Stimulated activated effector memory CD8-positive, alpha-beta T cell treated with anti-CD3 and anti-CD28 coated beads, Interleukin-12 subunit alpha, Interleukin-12 subunit beta, amount 100 ng/mL, for 72 hours (primary cell): ENCODE results near the gene KIF3A.

Source experiments
- ATAC-seq: fragments of 150-1000 bp; cut with Tn5 transposase; 2 replicates; pipeline ENCODE4 v1.10.0; 2021
- DNase-seq, 2 donors: peaks; one replicate each; pipeline ENCODE4 v3.0.0; 2021 to 2022; ENCODE audit warnings: low spot score in 2 of 2
- H3K27ac Mint-ChIP-seq: one replicate; pipeline ENCODE4 v1.8.0; 2022; ENCODE audit warnings: mild to moderate bottlenecking, mixed read lengths
- H3K36me3 Mint-ChIP-seq: one replicate; pipeline ENCODE4 v1.8.0; 2022; ENCODE audit warnings: mild to moderate bottlenecking, mixed read lengths
- H3K4me1 Mint-ChIP-seq: one replicate; pipeline ENCODE4 v1.8.0; 2022; ENCODE audit warnings: mixed read lengths
- H3K4me3 Mint-ChIP-seq: one replicate; pipeline ENCODE4 v1.8.0; 2022; ENCODE audit warnings: mild to moderate bottlenecking, mixed read lengths
- H3K9me3 Mint-ChIP-seq: one replicate; pipeline ENCODE4 v1.8.0; 2022; ENCODE audit warnings: mixed read lengths

The KIF3A gene

GRCh38 chr5:132686193-132686592 is 51.2 kb downstream of the KIF3A start:
- Mint-ChIP-seq H3K4me3 (no peak overlapping the region), H3K9me3 (no peaks in the 10 kb centered on the region), H3K4me1 (peaks cover 23% of the 10 kb centered on the region), H3K36me3 (no peaks in the 10 kb centered on the region), H3K27ac (no peak overlapping the region)
- no peak for DNase-seq
- no peak for ATAC-seq

- ATAC-seq, result no peak
- no peak for DNase-seq
- Mint-ChIP-seq H3K9me3 (no peaks in the 10 kb centered on the region), H3K27ac (no peak overlapping the region), H3K36me3 (no peaks in the 10 kb centered on the region), H3K4me3 (no peak overlapping the region), H3K4me1 (peaks cover 23% of the 10 kb centered on the region)
Observed at GRCh38 chr5:132684922-132685720, 52.2 kb downstream of the KIF3A start.

- Mint-ChIP-seq H3K9me3 (no peaks in the 10 kb centered on the region), H3K27ac (no peak overlapping the region), H3K4me1 (peaks cover 23% of the 10 kb centered on the region), H3K4me3 (no peak overlapping the region), H3K36me3 (no peaks in the 10 kb centered on the region)
- ATAC-seq (no peak), DNase-seq (no peak)
Observed at GRCh38 chr5:132684491-132684890, 52.9 kb downstream of the KIF3A start.

GRCh38 chr5:132681983-132682382 is 55.4 kb downstream of the KIF3A start:
- no peak overlapping the region for H3K27ac Mint-ChIP-seq
- DNase-seq (no peak), ATAC-seq (no peak)
- peaks cover 8% of the 10 kb centered on the region for H3K4me1 Mint-ChIP-seq
- H3K9me3 Mint-ChIP-seq, result no peaks in the 10 kb centered on the region
- no peaks in the 10 kb centered on the region for H3K36me3 Mint-ChIP-seq
- no peak overlapping the region for H3K4me3 Mint-ChIP-seq

GRCh38 chr5:132681476-132681831 is 55.9 kb downstream of the KIF3A start:
- H3K4me1 Mint-ChIP-seq, result peaks cover 8% of the 10 kb centered on the region
- H3K4me3 Mint-ChIP-seq, result no peak overlapping the region
- ATAC-seq (no peak), DNase-seq (no peak)
- no peaks in the 10 kb centered on the region for H3K9me3 Mint-ChIP-seq
- no peak overlapping the region for H3K27ac Mint-ChIP-seq
- no peaks in the 10 kb centered on the region for H3K36me3 Mint-ChIP-seq

GRCh38 chr5:132680780-132681475 is 56.4 kb downstream of the KIF3A start:
- no peak for ATAC-seq
- Mint-ChIP-seq H3K36me3 (no peaks in the 10 kb centered on the region), H3K4me3 (no peak overlapping the region), H3K4me1 (peaks cover 14% of the 10 kb centered on the region), H3K9me3 (no peaks in the 10 kb centered on the region), H3K27ac (no peak overlapping the region)
- DNase-seq, result no peak

- Mint-ChIP-seq H3K9me3 (no peaks in the 10 kb centered on the region), H3K36me3 (no peaks in the 10 kb centered on the region), H3K4me1 (peaks cover 19% of the 10 kb centered on the region), H3K4me3 (no peak overlapping the region), H3K27ac (no peak overlapping the region)
- ATAC-seq (no peak), DNase-seq (no peak)
Observed at GRCh38 chr5:132679717-132680380, 57.5 kb downstream of the KIF3A start.

- Mint-ChIP-seq H3K36me3 (no peaks in the 10 kb centered on the region), H3K9me3 (no peaks in the 10 kb centered on the region), H3K27ac (no peak overlapping the region), H3K4me1 (peaks cover 23% of the 10 kb centered on the region), H3K4me3 (no peak overlapping the region)
- ATAC-seq, result no peak
- DNase-seq, result no peak
Observed at GRCh38 chr5:132679166-132679565, 58.2 kb downstream of the KIF3A start.

- ATAC-seq, result no peak
- Mint-ChIP-seq H3K4me3 (no peak overlapping the region), H3K27ac (no peak overlapping the region), H3K36me3 (no peaks in the 10 kb centered on the region), H3K9me3 (no peaks in the 10 kb centered on the region), H3K4me1 (peaks cover 27% of the 10 kb centered on the region)
- DNase-seq, result no peak
Observed at GRCh38 chr5:132678735-132679134, 58.6 kb downstream of the KIF3A start.

- Mint-ChIP-seq H3K4me3 (no peak overlapping the region), H3K9me3 (no peaks in the 10 kb centered on the region), H3K36me3 (no peaks in the 10 kb centered on the region), H3K4me1 (peaks cover 33% of the 10 kb centered on the region), H3K27ac (no peak overlapping the region)
- no peak for ATAC-seq
- DNase-seq, result no peak
Observed at GRCh38 chr5:132677682-132678400, 59.5 kb downstream of the KIF3A start.

GRCh38 chr5:132677191-132677590 is 60.2 kb downstream of the KIF3A start:
- no peak for ATAC-seq
- Mint-ChIP-seq H3K36me3 (no peaks in the 10 kb centered on the region), H3K27ac (no peak overlapping the region), H3K4me3 (no peak overlapping the region), H3K9me3 (no peaks in the 10 kb centered on the region), H3K4me1 (peaks cover 33% of the 10 kb centered on the region)
- no peak for DNase-seq

GRCh38 chr5:132675936-132676689 is 61.2 kb downstream of the KIF3A start:
- no peaks in the 10 kb centered on the region for H3K9me3 Mint-ChIP-seq
- H3K27ac Mint-ChIP-seq, result no peak overlapping the region
- H3K4me1 Mint-ChIP-seq, result peaks cover 33% of the 10 kb centered on the region
- H3K4me3 Mint-ChIP-seq, result peak overlapping the region; percentile 57
- DNase-seq, result no peak
- no peak for ATAC-seq
- no peaks in the 10 kb centered on the region for H3K36me3 Mint-ChIP-seq

- Mint-ChIP-seq H3K4me3 (peak overlapping the region; percentile 57), H3K27ac (peak overlapping the region; percentile 88), H3K4me1 (peaks cover 33% of the 10 kb centered on the region), H3K9me3 (no peaks in the 10 kb centered on the region), H3K36me3 (no peaks in the 10 kb centered on the region)
- DNase-seq, result peak in 1 of 2 donors; percentile 74
- ATAC-seq, result peak; percentile 85
Observed at GRCh38 chr5:132674671-132675506, 62.5 kb downstream of the KIF3A start.
